Neural progenitor cell (in vitro differentiated cells): ENCODE measurements around the gene DBR1.

ENCODE experiments used
- EZH2 ChIP-seq: fragments of 200-600 bp; sonication (generic); IDR thresholded peaks from 2 replicates; pipeline ENCODE4 v1.6.1; 2017; ENCODE audit warnings: antibody characterized with exemption, mild to moderate bottlenecking, moderate library complexity
- TF ChIP-seq, protein P1 (sequence below): fragments of 200-600 bp; sonication (generic); IDR thresholded peaks from 2 replicates; pipeline ENCODE4 v1.5.1; 2017; ENCODE audit warnings: antibody characterized with exemption, mild to moderate bottlenecking

DNA sequence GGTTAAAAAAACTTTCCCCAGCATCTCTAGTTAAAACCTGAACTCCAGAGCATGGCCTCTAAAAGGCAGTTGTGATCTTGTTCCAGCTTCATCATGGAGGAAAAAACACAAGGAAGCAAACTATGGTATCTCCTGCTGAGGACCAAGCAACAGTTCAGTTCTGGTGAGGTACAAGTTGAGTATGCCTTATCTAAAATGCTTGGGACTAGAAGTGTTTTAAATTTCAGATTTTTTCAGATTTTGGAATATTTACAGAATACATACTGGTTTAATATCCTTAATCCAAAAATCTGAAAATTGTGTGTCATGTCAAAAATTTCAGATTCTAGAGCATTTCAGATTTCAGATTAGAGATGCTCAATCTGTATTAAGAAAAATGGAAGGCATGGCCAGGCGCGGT, 9.7 kb downstream of the DBR1 start:
- TF ChIP-seq, protein P1, sequence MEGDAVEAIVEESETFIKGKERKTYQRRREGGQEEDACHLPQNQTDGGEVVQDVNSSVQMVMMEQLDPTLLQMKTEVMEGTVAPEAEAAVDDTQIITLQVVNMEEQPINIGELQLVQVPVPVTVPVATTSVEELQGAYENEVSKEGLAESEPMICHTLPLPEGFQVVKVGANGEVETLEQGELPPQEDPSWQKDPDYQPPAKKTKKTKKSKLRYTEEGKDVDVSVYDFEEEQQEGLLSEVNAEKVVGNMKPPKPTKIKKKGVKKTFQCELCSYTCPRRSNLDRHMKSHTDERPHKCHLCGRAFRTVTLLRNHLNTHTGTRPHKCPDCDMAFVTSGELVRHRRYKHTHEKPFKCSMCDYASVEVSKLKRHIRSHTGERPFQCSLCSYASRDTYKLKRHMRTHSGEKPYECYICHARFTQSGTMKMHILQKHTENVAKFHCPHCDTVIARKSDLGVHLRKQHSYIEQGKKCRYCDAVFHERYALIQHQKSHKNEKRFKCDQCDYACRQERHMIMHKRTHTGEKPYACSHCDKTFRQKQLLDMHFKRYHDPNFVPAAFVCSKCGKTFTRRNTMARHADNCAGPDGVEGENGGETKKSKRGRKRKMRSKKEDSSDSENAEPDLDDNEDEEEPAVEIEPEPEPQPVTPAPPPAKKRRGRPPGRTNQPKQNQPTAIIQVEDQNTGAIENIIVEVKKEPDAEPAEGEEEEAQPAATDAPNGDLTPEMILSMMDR = no peak
- no peak for TF ChIP-seq EZH2
